ENCODE data around the gene RBM15. TPM values are rescaled to one million over a fixed set of nuclear protein-coding genes. Genes with fewer than 3 reads are reported as not detected.

Gene RBM15
- total and polyA plus RNA-seq, 2 donors (not counting 3 experiments of a cell fraction or from before 2014, with no cell fraction given) = 8.5 to 29.5 TPM

GRCh38 chr1:110321846-110322245, 17.3 kb upstream of the RBM15 start:
- intact Hi-C loops (cut with micrococcal nuclease) (no loop called here), dilution Hi-C loops (cut with MboI; ENCODE audit: extremely low pct_ligation_motif_present, low sequenced_read_pairs) (no loop called here)
- no peak for DNase-seq (ENCODE audit: low read depth, low spot score)
- FAIRE-seq = no peak
- Histone ChIP-seq H3K9me3 (replicated peaks; ENCODE audit: control insufficient read depth, insufficient read depth, low read length) (no peaks in the 10 kb centered on the region), H3K27ac (ENCODE audit: insufficient read depth, low read depth, low read length) (no peak overlapping the region), H2AFZ (ENCODE audit: low read depth, low read length) (no peak overlapping the region), H3K36me3 (ENCODE audit: control insufficient read depth in 2 of 2, extremely low read depth in 1 of 2, insufficient read depth in 2 of 2, low read length in 2 of 2) (no peaks in the 10 kb centered on the region), H3K4me2 (ENCODE audit: insufficient read depth, low read length) (no peak overlapping the region), H3K4me3 (replicated peaks in 1 of 3; ENCODE audit: insufficient read depth in 1 of 3, low read depth in 1 of 3, low read length in 3 of 3) (no peak overlapping the region), H3K9me1 (replicated peaks; ENCODE audit: control insufficient read depth, extremely low read depth, insufficient read depth, low read length) (no peaks in the 10 kb centered on the region), H3K79me2 (ENCODE audit: control insufficient read depth, insufficient read depth, low read length) (no peaks in the 10 kb centered on the region), H3K4me1 (ENCODE audit: control insufficient read depth, extremely low read depth, insufficient read depth, low read length) (no peaks in the 10 kb centered on the region), H3K27me3 (ENCODE audit: control insufficient read depth in 2 of 2, insufficient read depth in 2 of 2, low read length in 2 of 2) (no peaks in the 10 kb centered on the region), H4K20me1 (replicated peaks; ENCODE audit: control insufficient read depth, extremely low read depth, insufficient read depth, low read length) (no peaks in the 10 kb centered on the region), H3K9ac (replicated peaks; ENCODE audit: extremely low read depth, insufficient read depth, low read length) (no peak overlapping the region)
- TF ChIP-seq JUN (IDR thresholded peaks at IDR 0.05; ENCODE audit: borderline replicate concordance, insufficient read depth, insufficient read length, low read depth) (no peak), POLR2A (IDR thresholded peaks at IDR 0.05; ENCODE audit: low read depth, low read length) (no peak), GATA2 (IDR thresholded peaks at IDR 0.05; ENCODE audit: insufficient read depth, insufficient read length, low read depth, low read length) (no peak), EZH2 (IDR thresholded peaks at IDR 0.05; ENCODE audit: borderline replicate concordance, low read depth, low read length, severe bottlenecking) (no peak), FOS (IDR thresholded peaks at IDR 0.05; ENCODE audit: borderline replicate concordance, insufficient read depth, low read length) (no peak), MYC (IDR thresholded peaks at IDR 0.05; ENCODE audit: low read depth, low read length) (no peak), POLR2AphosphoS5 (IDR thresholded peaks at IDR 0.05; ENCODE audit: insufficient read depth, low read depth, low read length) (no peak)
- TF ChIP-seq, protein P1, sequence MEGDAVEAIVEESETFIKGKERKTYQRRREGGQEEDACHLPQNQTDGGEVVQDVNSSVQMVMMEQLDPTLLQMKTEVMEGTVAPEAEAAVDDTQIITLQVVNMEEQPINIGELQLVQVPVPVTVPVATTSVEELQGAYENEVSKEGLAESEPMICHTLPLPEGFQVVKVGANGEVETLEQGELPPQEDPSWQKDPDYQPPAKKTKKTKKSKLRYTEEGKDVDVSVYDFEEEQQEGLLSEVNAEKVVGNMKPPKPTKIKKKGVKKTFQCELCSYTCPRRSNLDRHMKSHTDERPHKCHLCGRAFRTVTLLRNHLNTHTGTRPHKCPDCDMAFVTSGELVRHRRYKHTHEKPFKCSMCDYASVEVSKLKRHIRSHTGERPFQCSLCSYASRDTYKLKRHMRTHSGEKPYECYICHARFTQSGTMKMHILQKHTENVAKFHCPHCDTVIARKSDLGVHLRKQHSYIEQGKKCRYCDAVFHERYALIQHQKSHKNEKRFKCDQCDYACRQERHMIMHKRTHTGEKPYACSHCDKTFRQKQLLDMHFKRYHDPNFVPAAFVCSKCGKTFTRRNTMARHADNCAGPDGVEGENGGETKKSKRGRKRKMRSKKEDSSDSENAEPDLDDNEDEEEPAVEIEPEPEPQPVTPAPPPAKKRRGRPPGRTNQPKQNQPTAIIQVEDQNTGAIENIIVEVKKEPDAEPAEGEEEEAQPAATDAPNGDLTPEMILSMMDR (IDR thresholded peaks at IDR 0.05; ENCODE audit: extremely low read depth in 1 of 2, insufficient read depth in 1 of 2, low read depth in 1 of 2, low read length in 2 of 2) = no peak
- TF ChIP-seq, protein P2, sequence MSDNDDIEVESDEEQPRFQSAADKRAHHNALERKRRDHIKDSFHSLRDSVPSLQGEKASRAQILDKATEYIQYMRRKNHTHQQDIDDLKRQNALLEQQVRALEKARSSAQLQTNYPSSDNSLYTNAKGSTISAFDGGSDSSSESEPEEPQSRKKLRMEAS (IDR thresholded peaks at IDR 0.05; ENCODE audit: insufficient read depth, insufficient read length) = no peak
- BruUV-seq (replicated peaks) = no TSS peak
- POLR2A ChIA-PET = no interaction called here
- CTCF ChIA-PET = interaction anchor here (0.9 to 2.9 kb wide), 4 partner anchors 114 to 138 kb away, joined by 3 to 12 read pairs (median 4); no protein-coding TSS in a partner anchor

Measured in endothelial cell of umbilical vein (primary cell).